ENCODE results near the gene EGFR.
"Not testable (repeated sequence)": the region's sequence is repeated elsewhere in the genome, so short reads cannot be mapped to it uniquely, and the experiment has no call there.

EGFR gene

DNA sequence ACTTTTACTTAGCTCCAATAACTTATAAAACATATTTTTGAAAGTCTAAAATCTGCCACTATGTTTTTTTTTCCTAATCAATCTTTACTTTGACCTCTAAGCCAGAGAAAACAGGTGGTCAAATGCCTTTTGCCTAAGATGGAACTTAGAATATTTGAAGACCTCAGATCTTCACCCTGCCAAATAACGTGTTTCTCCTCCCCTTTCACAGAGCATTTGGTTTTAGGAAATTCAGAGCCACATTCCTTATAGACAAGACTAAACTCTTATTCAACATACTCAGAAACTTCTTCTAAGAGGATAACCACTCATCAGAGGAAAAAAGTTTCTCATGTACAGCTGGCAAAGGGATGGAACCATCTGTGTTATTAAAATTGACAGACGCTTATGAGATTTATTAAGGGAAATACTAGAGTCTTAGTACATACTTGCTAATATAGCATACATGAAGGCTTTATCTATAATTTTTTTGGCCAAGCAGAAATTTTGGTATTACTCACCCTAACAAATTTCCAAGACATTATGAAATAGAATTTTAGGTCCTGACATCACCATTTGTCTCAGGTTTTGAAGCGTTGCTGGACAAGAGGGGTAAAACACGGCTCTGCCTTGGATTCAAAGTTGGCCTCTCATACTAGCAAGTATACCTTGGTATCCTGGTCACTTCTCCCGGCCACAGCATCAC lies 2.6 kb upstream of the EGFR start:
- DNase-seq = no peak

DNA sequence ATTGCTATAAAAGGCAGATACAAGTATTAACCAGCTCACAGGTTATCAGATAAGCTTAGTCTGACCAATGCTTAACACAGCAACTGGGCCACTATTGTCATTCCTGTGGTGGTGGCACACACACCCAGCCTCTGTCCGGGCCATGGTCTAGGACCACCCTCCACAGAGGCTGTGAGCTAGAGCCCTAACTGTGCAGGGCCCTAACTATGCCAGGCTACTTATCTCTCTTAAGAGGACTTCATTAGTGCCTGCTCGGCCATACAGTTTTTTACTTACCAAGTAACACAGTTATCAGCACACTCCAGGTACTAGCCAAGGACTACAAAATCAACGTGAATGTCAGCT lies 2.1 kb upstream of the EGFR start:
- DNase-seq = no peak

DNA sequence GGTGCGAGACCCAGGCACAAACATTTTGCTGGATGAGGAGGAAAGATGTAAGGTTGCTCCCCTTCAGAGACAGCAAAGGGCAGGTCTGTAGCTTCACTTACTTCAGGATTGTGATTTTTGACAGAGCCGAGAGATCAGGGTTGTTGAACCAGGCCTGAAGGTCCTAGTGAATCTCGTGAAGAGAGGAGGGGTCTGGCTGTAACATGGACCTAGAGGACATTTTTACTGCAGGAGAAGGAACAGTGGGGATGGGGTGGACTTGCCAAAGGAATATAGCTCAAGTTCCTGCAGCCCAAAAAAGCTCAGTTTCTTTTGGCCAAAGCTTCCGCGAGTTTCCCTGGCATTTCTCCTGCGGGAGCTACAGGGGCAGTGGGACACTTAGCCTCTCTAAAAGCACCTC lies 976 bp upstream of the EGFR start:
- DNase-seq = no peak

DNA sequence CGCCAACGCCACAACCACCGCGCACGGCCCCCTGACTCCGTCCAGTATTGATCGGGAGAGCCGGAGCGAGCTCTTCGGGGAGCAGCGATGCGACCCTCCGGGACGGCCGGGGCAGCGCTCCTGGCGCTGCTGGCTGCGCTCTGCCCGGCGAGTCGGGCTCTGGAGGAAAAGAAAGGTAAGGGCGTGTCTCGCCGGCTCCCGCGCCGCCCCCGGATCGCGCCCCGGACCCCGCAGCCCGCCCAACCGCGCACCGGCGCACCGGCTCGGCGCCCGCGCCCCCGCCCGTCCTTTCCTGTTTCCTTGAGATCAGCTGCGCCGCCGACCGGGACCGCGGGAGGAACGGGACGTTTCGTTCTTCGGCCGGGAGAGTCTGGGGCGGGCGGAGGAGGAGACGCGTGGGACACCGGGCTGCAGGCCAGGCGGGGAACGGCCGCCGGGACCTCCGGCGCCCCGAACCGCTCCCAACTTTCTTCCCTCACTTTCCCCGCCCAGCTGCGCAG lies 424 bp downstream of the EGFR start:
- no peak for DNase-seq

DNA sequence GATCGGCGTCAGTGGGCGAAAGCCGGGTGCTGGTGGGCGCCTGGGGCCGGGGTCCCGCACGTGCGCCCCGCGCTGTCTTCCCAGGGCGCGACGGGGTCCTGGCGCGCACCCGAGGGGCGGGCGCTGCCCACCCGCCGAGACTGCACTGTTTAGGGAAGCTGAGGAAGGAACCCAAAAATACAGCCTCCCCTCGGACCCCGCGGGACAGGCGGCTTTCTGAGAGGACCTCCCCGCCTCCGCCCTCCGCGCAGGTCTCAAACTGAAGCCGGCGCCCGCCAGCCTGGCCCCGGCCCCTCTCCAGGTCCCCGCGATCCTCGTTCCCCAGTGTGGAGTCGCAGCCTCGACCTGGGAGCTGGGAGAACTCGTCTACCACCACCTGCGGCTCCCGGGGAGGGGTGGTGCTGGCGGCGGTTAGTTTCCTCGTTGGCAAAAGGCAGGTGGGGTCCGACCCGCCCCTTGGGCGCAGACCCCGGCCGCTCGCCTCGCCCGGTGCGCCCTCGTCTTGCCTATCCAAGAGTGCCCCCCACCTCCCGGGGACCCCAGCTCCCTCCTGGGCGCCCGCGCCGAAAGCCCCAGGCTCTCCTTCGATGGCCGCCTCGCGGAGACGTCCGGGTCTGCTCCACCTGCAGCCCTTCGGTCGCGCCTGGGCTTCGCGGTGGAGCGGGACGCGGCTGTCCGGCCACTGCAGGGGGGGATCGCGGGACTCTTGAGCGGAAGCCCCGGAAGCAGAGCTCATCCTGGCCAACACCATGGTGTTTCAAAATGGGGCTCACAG lies 1.1 kb downstream of the EGFR start:
- no peak for DNase-seq

DNA sequence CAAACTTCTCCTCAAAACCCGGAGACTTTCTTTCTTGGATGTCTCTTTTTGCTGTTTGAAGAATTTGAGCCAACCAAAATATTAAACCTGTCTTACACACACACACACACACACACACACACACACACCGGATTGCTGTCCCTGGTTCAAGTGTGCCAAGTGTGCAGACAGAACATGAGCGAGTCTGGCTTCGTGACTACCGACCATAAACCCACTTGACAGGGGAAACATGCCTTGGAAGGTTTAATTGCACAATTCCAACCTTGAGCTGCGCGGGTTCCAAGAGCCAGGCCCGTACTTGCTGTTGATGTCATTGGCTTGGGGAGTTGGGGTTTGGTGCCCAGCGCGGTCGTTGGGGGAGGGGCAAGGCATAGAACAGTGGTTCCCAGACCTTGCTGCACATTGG lies 1.7 kb downstream of the EGFR start:
- DNase-seq = no peak

DNA sequence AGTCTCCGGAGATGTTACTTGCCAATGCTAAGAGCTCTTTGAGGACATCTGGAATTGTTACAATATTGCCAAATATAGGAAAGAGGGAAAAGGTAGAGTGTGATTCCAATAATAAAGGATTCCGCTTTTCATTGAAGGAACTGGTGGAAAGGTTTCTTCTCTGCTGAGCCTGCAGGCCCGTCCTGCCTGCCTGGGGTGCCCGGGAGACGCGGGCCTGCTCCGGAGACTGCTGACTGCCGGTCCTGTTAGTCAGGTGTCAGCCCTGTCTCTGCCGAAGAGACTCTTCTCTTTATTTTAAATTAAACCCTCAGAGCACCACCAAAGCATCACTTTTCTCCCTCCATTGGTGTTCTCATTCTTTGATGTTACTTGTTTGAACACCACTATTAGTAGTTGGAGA lies 2.2 kb downstream of the EGFR start:
- DNase-seq = no peak

DNA sequence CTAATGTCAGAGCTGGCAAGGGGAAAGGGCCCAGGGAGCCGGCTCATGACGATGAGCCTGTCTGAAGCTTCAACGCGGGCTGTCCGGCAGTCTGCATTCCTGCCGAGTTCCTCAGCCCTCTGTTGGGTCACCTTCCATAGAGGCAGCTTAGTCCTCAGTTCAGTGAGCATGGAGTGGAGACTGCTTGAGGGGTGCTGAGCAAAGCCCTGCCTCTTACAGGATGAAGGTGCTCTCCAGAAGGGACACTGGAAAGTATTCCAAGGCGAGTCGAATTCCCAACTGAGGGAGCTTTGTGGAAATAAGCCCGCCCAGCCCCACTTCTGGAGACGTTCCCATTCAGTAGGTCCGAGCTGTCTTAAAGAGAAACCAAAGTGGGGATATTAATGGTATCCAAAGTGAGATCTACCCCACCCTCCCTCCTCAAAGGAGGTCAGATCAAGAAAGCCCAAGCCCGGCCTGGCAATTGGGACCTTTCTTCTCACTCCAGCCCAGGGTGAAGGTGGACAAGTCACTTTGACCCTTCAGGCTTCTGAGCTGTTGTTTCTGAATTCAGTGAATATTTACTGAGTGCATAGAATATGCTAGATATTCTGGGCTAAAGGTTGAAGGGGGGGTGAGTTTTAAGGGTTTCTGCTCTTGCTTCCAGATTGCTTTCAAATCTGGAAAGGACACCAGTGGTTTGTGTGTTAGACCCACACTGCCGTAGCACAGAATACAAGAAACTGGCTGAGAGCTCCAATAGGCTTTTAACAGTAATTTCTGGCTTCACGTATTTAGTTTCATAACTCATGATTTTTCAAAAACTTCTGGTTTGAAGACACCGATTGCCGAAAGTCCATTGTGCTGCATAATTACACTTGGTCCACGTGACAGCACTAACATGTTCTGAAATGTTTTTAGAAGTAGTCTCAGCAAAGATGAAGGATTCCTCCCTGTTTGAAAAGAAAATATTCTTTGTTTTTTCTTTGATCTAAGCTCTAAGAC lies 3.5 kb downstream of the EGFR start:
- no peak for DNase-seq

DNA sequence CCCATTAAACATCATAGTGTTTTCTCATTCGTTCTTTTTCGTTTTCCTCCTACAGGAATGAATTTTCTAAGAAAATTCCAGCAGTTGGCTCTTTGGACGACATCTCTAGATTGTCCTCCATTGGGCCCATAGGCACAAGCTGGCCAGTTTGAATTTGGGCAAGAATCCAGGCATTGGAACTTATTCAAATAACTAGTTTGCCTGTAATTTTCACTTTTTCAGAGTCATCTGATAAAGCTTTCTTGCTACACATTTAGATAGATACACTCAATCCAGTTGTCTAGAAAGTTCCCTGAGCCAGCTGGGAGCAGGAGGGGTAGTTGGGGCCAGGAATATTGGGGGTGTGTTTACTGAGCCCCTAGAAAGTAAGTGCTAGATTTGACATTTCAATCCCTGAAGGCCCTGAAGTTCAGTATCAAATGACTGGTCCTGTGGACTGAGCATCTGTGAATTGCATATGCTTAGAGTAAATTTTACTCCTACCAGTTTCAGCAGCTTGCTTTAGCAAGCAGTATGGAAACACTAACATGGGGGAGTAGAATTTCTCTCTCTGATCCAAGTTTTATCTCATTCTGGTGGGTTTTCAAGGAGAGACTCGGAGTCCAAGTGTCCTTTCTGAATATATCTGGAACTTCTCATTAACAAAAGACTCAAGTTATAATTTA lies 5.2 kb downstream of the EGFR start:
- no peak for DNase-seq

DNA sequence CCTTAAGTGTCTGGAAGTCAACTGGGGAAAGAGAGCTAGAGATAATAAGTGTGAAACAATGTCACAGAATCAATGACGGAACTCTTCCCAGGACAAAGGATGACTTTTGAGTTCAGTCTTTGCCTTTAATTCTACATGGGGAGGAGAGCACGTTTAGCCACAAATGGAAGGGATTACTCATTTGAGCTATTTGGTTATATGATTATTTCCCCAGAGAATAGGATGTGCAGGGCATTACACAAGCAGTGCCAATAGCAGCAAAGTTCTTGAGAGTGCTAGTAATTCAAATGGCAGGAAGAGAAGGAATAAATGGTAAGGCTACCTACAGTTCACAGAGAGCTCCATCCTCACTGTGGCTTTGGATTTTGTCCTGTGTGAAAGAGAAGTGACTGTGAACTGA lies 6.0 kb downstream of the EGFR start:
- DNase-seq = no peak

DNA sequence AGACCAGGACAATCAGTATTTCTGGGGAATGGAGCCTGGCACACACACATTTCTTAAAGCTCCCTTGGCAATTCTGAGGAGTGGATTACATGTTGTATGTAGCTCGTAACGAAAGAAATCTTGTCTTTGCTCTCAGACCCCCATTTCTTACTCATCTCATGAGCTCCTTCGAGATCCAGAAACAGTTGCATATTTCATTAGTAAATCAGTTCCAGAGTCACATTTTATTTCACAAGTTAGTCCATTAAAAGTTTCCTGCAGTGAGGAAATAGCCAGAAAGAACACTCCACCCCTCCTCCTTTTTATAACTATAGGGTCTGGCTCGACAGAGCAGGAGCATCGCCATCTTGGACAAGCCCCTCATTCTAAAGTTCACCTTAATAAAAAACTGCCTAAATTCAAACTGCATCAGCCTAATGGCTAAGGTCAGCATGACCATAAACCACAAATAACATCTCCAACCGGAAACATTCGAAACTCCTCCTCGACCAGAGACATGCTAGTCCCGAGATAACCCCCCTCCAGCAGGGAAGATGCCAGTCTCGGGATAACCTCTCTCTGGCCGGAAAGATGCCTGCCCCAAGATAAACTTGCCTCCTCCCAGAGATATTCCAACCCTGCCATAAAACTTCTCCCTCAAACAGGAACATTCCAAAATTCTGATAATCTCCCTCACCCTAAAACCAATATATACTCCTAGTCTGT lies 7.4 kb downstream of the EGFR start:
- no peak for DNase-seq

DNA sequence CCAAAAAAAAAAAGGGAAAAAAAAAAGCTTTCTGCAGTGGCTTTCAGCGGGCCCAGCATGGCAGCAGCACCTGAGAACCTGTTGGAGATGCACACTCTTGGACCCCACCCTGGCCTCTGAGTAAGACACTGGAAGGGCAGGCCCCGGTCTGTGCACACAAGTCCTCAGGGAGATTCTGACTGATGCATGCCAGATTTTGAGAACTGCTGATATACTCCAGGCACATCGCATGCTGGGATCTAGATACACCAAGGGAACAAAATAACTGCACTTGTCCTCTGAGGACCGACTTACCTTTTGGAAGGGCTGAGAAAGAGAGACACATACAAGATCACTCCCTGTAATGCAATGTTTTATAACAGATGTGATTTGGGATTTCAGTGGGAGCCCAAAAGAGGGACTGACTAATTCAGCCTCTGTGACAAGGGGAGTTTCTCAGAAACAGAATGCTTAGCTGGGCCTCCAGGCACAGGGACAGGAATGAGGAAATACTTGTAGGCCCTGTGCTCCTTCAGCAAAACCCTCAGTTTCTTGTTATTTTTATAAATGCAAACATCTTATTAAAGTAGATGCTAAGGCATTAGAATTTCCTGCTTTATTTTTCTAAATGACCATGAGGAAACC lies 8.2 kb downstream of the EGFR start:
- DNase-seq = no peak

DNA sequence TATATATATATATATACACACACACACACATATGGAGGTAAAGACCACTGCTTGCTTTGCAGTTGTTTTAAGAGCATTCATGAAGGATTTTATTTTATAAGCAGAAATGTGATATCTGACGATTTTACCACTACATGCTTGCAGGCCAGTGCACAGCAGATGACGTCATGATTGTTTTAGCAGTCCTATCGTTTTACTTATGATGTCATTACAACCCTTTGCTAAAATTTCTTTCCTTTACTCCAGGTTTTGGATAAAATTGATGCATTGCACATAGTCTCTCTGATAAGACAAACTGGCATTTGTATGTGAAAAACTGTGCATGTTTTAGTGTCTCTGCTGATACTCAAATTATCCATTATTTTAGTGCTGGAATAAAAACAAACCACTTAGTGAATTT lies 9.2 kb downstream of the EGFR start:
- no peak for DNase-seq

DNA sequence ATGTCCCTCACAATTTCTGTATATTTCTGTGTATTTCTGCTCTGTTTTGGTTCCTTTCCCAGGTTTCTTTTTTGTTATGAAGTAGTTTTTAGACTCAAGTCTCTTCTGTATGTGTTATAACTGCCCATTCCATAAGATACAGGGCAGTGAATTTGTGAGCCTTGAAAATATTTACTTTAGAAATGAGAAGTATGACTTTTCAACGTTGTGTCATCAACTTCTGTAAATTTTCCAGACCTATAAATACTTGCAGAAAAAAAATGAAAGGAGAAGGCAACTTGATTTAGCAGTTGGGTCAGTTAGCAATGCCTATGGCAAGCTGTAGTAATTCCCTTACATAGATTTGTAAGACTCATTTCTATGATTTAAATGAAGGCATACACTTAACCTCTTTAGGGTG lies 11.5 kb downstream of the EGFR start:
- no peak for DNase-seq

DNA sequence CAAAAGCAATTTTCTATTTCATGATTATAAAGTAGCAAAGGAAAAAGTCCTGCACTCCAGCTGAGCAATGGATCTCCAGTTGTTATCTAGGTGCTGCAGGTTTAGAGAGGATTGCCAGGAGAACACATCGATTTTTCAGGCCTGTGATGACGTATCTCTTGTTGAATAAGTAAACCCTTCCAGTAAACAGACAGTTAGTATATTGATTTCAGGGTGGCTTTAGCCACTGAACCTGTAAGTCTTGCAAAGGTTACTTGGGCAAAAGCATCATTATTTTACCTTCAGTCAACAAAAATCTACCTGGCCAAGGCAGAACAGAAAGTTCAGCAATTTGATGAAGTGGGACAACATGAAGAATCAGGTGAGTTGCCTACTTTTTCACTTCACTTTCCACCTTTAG lies 12.3 kb downstream of the EGFR start:
- DNase-seq = no peak

DNA sequence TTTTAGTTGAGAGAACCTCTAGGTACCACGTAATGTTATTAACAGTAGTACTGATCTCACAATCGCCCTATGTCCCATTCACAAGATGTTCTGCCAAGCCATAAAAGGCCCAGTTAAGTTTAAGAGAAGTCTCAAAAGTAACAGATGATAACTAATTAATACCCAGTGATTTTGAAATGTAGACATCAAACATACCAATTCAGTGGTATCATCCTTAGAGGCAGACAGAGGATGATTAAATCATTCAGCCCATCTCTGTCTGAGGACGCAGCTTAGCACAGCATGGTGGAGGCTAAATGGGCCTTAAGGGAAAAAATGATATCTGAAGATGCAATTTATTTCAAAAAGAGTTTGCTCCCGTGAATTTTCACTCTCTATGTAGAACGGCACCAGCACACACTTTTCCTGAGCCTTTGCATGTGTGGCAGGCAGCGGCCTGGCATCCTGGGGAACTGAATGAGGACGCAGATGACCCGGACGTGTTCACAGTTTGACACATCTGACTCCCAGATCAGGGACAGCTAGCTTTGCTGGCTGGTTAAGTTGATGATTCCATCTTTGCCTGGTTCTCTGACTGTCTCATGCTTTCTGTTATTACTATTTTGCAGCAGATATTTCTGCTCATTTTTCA lies 13.4 kb downstream of the EGFR start:
- DNase-seq = no peak

DNA sequence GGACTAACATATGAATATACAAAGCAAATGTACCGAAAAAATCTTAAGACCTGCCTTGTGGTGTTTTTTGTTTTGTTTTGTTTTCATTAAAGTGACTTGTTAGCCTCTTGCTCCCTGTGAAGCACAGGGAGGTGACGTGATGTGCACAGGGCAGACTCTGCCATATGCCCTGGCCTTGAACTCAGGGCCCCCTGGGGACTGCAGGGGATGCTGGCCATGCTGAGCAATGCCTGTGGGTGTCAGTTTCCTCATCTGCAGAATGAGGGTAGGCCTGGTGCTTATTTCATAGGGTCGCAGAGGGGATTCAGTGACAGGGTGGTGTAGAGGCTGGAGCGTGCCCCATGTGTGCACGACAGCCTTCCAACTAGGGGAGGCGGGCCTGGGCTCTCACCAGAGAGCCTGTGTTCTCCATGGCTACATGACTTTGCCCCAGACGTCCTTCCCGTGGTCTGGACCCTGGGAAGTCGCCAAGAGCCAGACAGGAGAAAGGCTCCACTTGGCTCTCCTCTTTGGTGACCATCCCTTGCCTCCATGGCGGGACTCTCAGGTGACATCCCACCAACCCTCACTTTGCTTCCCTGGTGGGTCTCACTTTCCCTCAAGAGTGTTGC lies 14.5 kb downstream of the EGFR start:
- no peak for DNase-seq

DNA sequence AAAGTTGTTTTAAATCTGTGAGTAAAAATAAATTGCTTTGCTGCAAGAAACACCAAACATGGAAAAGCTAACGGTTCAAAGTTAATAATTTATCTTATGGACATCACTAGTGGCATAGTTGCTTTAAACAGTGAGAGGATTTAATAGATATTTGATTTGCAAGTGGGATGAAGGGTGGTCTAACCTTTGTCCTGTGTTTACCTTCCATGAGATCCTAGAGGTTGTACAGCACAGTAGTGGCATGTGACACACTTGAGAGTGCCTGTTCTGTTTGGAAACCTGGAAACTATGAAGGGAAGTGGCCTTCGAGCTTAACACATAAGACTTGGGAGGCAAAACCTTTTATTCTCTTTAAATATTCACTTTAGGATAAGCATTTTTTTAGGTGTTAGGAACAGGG lies 16.0 kb downstream of the EGFR start:
- no peak for DNase-seq

DNA sequence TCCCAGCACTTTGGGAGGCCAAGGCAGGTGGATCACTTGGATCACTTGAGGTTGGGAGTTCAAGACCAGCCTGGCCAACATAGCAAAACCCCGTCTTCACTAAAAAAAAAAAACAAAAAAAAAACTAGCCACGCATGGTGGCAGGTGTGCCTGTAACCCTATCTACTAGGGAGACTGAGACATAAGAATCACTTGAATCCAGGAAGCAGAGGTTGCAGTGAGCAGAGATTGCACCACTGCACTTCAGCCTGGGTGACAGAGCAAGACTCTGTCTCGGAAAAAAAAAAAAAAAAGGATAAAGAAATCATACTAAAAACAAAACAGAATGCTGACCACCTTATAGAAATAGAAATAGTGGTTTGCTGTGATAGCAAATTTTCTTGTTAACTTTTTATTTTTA lies 16.6 kb downstream of the EGFR start:
- not testable (repeated sequence) for DNase-seq

DNA sequence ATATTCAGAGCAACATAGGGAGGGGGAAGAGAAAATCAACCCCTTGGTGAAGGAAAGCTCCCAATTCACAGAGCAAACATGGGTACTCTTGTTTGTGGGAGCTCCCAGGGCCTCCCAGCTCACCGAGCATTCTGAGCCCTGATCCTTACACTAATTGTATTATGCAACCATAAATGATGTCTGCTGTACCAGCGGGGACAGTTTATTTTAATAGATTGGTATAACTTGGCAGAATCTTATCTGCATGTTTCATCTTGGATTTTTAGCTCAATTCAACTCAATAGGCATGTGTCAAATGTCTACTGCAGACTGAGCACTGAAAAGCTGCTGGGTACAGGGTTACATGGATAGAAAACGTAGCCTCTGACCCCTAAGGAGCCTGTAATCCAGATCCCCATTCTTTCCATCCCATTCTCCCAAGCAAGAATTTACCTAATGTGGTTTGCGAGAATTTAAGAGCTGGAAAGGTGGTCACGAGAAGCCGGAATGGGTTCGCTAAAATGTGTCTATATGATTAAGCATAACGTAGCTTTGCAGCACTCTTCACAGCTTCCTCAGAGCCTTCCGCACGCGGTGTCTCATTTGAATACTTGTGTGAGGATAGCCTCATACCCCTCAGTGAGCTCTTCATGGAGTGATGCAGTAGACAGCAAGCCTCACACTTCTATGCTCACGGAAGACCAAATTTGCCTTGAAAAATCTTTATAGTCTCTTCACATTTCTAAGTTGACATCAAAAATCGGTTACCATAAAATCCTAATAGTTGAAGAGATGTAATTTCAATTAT lies 18.3 kb downstream of the EGFR start:
- no peak for DNase-seq

Data from cerebellar nuclear complex (tissue), 1 donor.